Astrocyte of the spinal cord (primary cell): ENCODE measurements around the gene HMOX2.

Source experiments
- DNase-seq: peaks from one replicate; pipeline ENCODE4 v3.0.0; 2011; ENCODE audit warnings: low read depth, low spot score
- H3K4me3 ChIP-seq: 2 replicates; pipeline ENCODE4 v1.5.1; 2011; ENCODE audit warnings: low read depth, mild to moderate bottlenecking, low read length, moderate library complexity
- in situ Hi-C: cut with HindIII; loops from 2 replicates; pipeline ENCODE4 v1.10.0; 2017; ENCODE audit warnings: low sequenced_read_pairs
- TF ChIP-seq, protein P1 (sequence below): IDR thresholded peaks from 2 replicates; pipeline ENCODE4 v1.5.1; 2012; ENCODE audit warnings: low read depth, mild to moderate bottlenecking, low read length, inconsistent platforms

Gene HMOX2

DNA sequence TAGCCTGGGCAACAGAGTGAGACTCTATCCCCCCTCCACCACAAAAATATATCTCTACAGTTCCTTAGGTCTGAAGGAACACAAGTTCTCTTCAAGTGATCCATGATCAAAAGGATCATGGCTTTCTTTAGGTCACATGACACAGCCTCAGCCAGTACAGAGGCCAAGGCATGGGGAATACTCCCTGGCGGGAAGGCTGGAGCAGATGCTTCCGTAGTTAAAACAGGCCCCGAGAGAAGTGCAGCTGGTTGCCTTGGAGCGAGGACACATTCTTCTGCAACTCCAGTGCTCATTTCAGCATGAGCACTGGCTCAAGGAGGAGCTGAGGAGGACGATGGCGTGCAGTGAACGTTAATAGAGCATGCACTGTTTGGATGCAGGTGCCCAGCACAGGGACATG lies 48.9 kb downstream of the HMOX2 start:
- in situ Hi-C loops: no loop called here
- no peak overlapping the region for H3K4me3 ChIP-seq
- TF ChIP-seq, protein P1, sequence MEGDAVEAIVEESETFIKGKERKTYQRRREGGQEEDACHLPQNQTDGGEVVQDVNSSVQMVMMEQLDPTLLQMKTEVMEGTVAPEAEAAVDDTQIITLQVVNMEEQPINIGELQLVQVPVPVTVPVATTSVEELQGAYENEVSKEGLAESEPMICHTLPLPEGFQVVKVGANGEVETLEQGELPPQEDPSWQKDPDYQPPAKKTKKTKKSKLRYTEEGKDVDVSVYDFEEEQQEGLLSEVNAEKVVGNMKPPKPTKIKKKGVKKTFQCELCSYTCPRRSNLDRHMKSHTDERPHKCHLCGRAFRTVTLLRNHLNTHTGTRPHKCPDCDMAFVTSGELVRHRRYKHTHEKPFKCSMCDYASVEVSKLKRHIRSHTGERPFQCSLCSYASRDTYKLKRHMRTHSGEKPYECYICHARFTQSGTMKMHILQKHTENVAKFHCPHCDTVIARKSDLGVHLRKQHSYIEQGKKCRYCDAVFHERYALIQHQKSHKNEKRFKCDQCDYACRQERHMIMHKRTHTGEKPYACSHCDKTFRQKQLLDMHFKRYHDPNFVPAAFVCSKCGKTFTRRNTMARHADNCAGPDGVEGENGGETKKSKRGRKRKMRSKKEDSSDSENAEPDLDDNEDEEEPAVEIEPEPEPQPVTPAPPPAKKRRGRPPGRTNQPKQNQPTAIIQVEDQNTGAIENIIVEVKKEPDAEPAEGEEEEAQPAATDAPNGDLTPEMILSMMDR: no peak
- no peak for DNase-seq

- in situ Hi-C loops: no loop called here
- no peak overlapping the region for H3K4me3 ChIP-seq
- DNase-seq: no peak
- TF ChIP-seq, protein P1: no peak
These were observed 49.6 kb downstream of the HMOX2 start for GRCh38 chr16:4525634-4526277.

GRCh38 chr16:4529085-4530060 lies 53.2 kb downstream of the HMOX2 start:
- peak; percentile 68 for DNase-seq
- TF ChIP-seq, protein P1: no peak
- in situ Hi-C loops: no loop called here
- no peak overlapping the region for H3K4me3 ChIP-seq

- no peak overlapping the region for H3K4me3 ChIP-seq
- TF ChIP-seq, protein P1: no peak
- in situ Hi-C loops: no loop called here
- no peak for DNase-seq
These were observed 55.6 kb downstream of the HMOX2 start for GRCh38 chr16:4531811-4532210.

- TF ChIP-seq, protein P1: no peak
- no peak for DNase-seq
- H3K4me3 ChIP-seq: no peak overlapping the region
- in situ Hi-C loops: no loop called here
These were observed 56.0 kb downstream of the HMOX2 start for GRCh38 chr16:4532238-4532637.

DNA sequence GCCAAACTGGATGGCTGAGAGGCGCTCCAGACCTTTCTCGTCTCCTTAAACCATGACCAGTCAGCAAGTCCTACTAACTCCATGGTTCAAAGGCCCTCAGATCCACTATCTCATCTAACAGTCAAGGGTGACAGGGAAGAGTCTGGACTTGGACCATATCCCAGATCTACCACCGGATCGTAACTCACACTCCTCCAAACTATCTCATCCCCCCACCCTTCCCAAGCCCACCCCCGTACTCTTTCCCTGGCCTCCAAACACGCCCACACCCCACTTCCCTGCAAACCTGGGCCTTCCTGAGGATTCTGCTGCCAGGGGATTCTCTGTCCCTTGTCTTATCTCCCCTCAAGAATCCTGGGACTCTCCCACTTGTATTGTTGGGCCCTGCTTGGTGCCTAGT lies 57.3 kb downstream of the HMOX2 start:
- TF ChIP-seq, protein P1: no peak
- in situ Hi-C loops: no loop called here
- DNase-seq: no peak
- H3K4me3 ChIP-seq: no peak overlapping the region
